GM18498 (cell line): ENCODE results near the gene PACRG.
A peak's percentile ranks its signal among the peaks of the same experiment; 100 is the strongest.

Source experiments
- ATAC-seq: cut with Tn5 transposase; IDR thresholded peaks from one replicate; pipeline ENCODE4 v1.9.1; 2021; ENCODE audit warnings: mild to moderate bottlenecking, moderate library complexity; ENCODE audit not compliant: unreplicated experiment

The PACRG gene

GRCh38 chr6:163342571-163343539, 615.1 kb downstream of the PACRG start:
- no peak for ATAC-seq

- ATAC-seq = no peak
Observed at GRCh38 chr6:163343609-163344008, 615.8 kb downstream of the PACRG start.

GRCh38 chr6:163344411-163344810, 616.6 kb downstream of the PACRG start:
- ATAC-seq = no peak

- ATAC-seq = no peak
Observed at GRCh38 chr6:163345931-163346330, 618.2 kb downstream of the PACRG start.

- no peak for ATAC-seq
Observed at GRCh38 chr6:163346497-163346961, 618.8 kb downstream of the PACRG start.

GRCh38 chr6:163347021-163347446, 619.3 kb downstream of the PACRG start:
- no peak for ATAC-seq

GRCh38 chr6:163348789-163349680, 621.3 kb downstream of the PACRG start:
- ATAC-seq = no peak

- no peak for ATAC-seq
Observed at GRCh38 chr6:163349696-163350095, 621.9 kb downstream of the PACRG start.

- ATAC-seq = no peak
Observed at GRCh38 chr6:163351013-163351412, 623.2 kb downstream of the PACRG start.

GRCh38 chr6:163352011-163352685, 624.4 kb downstream of the PACRG start:
- no peak for ATAC-seq

GRCh38 chr6:163352966-163353365, 625.2 kb downstream of the PACRG start:
- ATAC-seq = no peak

- no peak for ATAC-seq
Observed at GRCh38 chr6:163354085-163354484, 626.3 kb downstream of the PACRG start.

GRCh38 chr6:163354761-163355425, 627.1 kb downstream of the PACRG start:
- peak; percentile 73 for ATAC-seq

- peak; percentile 35 for ATAC-seq
Observed at GRCh38 chr6:163355426-163355991, 627.7 kb downstream of the PACRG start.

GRCh38 chr6:163356324-163356723, 628.5 kb downstream of the PACRG start:
- ATAC-seq = no peak

GRCh38 chr6:163356743-163357142, 629.0 kb downstream of the PACRG start:
- ATAC-seq = no peak

GRCh38 chr6:163364641-163365040, 636.9 kb downstream of the PACRG start:
- no peak for ATAC-seq
